Transverse colon (tissue), 4 donors: ENCODE data around the gene FOXO4.

ENCODE experiments used
- CTCF ChIP-seq, 5 experiments: fragments of 200-600 bp in 3 of 5; fragments of 450-650 bp in 2 of 5; sonication (generic) in 3 of 5; IDR thresholded peaks; 1 replicate in 2 of 5; 2 replicates in 3 of 5; pipeline ENCODE4 v1.5.1; 2016 to 2017; ENCODE audit warnings: antibody characterized with exemption in 5 of 5, inconsistent platforms in 3 of 5, mild to moderate bottlenecking in 2 of 5, moderate library complexity in 1 of 5
- POLR2A ChIP-seq: fragments of 450-650 bp; IDR thresholded peaks from one replicate; pipeline ENCODE4 v1.6.1; 2016; ENCODE audit warnings: antibody characterized with exemption, mild to moderate bottlenecking, moderate library complexity
- POLR2AphosphoS5 ChIP-seq, 3 donors: sonication (generic); formaldehyde crosslinking; IDR thresholded peaks; one replicate each; pipeline ENCODE4 v1.6.1; 2016; ENCODE audit warnings: antibody characterized with exemption in 3 of 3

DNA sequence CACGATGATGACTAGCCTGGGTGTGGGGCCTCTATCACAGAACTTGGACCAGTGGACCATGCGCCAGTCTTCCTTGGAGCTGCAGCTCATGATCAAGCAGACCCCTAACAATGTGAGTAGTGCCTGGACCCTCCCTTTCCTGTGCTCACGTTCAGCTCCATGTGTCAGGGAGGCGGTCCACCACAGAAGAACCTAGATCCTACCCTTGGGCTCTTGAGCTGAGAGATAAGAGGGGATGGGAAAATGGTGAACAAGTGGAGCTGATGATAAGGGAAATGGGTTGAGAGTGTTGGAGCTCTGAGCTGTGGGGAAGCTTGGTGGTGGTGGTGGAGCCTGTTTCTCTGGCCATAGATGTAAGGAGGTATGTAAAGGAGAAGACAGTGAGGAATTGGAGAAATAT is 35.9 kb downstream of the FOXO4 start:
- TF ChIP-seq POLR2AphosphoS5 (IDR thresholded peaks at IDR 0.05) (no peak), CTCF (IDR thresholded peaks at IDR 0.05) (no peak), POLR2A (no peak)
